Kidney capillary endothelial cell (primary cell): Measurements from ENCODE around the gene GCM1.

ENCODE experiments used
- DNase-seq: peaks from one replicate; pipeline ENCODE4 v3.0.0-alpha.2; 2018; ENCODE audit warnings: low spot score

The GCM1 gene

DNA sequence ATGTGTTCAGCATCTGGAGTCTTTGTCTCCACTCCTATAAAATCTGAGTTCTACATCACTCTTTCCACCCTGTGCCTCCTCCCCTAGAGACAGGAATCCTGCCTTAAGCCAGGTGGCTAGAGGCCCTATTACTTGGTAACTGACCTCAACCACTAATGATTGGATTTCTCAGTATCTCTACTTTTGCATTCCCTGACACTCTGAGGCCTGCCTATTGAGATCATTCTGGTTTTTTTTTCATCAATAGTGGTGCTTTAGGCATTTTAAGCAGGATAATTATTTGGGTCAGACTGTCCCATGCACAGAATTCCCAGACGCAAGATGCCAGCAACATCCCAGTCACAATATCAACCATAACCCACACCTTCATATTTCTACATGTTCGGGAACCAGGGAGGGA, 3.9 kb upstream of the GCM1 start:
- DNase-seq: no peak

DNA sequence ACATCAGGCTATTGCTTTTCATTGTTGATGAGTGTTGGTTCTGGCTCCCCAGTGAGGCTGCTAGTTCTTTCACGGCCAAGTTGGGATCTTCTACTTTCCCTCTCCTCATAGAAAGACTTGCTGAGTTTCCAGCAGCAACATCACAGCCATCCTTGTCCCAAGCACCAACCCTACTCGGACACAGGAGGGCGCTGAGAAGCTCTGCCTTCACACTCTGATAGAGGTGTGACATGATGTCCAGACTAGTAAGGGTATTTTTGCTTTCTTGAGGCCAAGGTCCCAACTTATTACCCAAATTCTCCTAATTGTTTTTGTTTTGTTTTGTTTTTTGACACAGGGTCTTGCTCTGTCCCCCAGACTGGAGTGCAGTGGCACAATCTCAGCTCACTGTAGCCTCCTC, 3.0 kb upstream of the GCM1 start:
- DNase-seq: no peak

DNA sequence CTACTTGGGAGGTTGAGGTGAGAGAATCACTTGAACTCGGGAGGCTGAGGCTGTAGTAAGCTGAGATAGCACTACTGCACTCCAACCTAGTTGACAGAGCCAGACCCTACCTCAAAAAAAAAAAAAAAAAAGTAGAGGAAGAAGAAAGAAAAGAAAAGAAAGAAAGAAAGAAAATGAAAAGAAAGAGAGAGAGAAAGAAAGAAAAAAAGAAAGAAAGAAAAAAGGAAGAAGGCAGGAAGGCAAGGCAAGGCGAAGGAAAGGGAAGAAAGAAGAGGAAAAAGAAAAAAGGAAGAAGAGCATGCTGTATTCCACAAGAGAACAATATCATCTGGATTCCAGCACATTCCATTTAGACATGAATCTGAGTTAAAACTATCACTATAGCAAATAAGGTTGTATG, 3.8 kb downstream of the GCM1 start:
- DNase-seq: no peak

GRCh38 chr6:53143710-53144109, 4.9 kb downstream of the GCM1 start:
- no peak for DNase-seq

DNA sequence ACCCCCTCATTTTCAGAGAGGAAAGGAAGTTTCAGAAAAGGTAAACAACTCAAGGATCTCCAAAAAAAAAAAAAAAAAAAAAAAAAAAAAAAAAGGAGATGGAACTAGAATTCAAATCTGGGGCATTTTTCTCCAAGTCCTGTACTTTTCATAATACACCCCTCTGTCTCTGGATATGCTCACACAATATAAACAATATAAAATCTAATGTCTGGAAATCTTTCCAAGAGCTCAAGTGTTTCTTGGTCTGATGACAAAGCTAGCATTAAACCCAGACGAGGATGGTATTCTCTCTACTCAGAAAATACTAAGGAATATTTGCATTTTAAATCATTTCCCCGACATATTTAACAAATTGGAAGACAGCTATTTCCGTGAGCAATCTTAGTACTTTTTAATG, 5.8 kb downstream of the GCM1 start:
- no peak for DNase-seq

DNA sequence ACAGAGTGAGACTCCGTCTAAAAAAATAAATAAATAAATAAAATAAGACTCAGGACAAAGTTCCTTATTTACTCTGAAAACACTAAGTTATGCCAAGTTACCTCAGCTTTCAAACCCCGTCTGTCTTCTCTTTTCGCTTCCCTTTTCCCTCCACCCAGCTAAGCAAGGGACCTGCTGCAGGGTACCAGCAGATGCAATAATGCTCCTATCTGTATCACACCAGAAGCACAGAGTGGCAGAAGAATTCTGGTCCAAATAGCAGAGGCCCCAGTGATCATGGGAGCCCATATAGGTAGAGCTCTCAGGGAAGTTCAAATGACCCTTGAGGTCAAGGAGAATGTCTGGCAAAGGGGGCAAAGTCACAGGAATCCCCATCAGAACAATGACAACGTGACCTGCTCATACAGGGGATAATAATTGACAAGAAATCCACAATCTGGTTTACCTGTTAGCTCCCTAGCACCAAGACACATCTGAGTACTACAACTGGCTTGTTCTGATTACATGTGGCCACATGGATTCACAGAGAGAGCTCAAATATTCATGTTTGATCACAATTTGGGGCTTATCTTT, 8.7 kb downstream of the GCM1 start:
- DNase-seq: no peak

GRCh38 chr6:53136000-53136609, 12.5 kb downstream of the GCM1 start:
- DNase-seq: no peak

DNA sequence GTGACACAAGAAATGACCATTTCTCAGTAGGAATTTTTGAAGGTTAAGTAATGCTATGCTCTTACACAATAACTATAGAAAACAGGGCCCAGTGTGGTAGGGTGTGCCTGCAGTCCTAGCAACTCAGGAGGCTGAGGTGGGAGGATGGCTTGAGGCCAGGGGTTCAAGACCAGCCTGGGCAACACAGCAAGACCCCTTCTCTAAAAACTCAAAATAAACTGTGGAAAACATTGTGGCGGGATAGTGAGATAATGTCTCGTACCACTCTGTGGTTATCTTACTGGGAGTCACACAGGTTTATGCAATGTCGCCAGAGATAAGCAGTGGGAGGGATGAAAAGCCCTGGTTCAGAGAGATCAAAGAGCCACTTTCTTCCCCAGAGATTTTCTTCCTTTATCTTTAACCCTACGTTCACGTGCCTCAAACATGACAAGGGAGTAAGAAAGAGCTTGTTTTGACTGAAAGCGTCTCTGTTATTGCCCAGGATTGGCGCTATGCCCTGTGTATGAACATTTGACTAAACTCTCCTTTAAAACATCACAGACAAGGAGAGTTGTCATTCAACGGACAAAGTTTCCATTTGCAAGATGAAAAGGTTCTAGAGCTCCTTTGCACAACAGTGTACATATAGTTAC, 13.9 kb downstream of the GCM1 start:
- DNase-seq: no peak

DNA sequence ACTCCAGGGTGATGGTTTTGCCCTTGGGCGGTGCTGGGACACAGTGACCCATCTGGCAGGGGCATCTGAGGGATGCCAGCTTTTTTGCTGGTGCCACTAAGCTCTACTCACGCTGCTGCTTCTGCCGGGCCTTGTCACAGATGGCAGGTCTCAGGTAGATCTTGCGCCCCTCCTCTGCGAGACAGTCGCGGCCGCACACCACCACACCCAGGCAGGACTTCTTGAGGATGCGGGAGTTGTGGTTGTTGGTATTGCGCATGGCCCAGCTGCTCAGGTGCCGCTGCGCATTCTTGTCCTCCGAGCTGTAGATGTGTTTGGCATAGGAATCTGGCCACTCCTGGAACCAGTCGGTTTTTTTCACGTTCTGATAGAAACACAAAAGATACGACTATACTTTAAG, 14.7 kb downstream of the GCM1 start:
- DNase-seq: no peak

DNA sequence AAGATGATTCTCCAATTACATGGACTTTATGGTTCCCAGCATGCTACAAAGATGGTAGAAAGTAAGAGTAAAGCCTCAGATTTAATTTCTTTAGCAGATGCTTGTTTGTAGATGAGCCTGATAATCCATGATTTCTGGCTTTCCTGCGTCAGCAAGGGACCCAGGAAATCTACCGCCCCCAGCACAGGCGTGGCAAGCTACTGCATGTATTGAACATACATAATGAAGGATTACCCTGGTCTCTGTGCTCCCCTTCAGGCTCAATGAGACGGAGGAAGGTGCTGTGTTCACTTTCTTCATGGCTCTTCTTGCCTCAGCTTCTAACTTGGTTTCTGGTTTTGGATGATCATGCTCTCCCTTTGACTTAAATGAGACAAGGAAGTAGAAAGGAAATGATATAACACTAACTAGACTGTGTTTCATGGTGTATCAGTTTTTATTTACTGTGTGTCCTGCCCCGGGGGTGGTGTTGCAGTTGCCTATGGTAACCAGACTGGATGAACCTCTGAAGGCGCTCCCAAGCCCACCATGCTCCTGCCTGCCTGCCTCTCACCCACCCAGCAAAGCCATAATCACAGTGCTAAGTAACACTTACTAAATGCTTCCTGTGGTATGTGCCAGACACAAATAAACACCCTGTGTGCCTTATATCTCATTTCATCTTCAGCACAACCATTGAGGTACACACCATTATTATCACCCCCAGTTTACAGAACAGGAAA, 17.9 kb downstream of the GCM1 start:
- DNase-seq: no peak

- no peak for DNase-seq
These were observed 19.8 kb downstream of the GCM1 start for GRCh38 chr6:53128842-53129241.

GRCh38 chr6:53125276-53125675, 23.4 kb downstream of the GCM1 start:
- DNase-seq: no peak

GRCh38 chr6:53124131-53124800, 24.4 kb downstream of the GCM1 start:
- no peak for DNase-seq

DNA sequence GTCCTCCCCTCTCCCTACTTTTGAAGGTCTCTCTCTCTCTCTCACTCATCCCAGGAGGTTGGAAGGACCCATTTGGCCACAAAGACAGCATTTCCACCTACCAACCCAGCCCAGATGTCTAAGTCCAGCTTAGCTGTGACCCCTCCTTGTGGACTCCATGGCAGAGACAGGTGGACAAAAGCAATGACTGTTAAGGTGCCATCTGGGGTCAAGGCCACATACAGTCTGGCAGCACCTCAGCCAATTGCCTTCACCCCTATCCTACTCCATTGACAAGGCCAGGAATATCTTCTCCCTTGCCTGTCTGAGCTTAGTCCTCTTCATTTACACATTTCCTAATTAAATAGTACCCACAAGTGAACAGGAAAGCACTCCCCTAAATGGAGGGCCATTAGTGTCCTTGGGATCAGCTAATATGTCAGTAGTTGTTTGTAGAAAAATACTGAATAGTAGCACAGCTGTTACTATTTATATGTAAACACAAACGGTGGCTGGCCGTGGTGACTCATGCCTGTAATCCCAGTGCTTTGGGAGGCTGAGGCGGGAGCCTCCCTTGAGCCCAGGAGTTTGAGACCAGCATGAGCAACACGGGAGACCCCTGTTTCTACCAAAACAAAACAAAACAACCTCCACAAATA, 28.8 kb downstream of the GCM1 start:
- DNase-seq: no peak

- no peak for DNase-seq
These were observed 29.3 kb downstream of the GCM1 start for GRCh38 chr6:53119349-53119748.

DNA sequence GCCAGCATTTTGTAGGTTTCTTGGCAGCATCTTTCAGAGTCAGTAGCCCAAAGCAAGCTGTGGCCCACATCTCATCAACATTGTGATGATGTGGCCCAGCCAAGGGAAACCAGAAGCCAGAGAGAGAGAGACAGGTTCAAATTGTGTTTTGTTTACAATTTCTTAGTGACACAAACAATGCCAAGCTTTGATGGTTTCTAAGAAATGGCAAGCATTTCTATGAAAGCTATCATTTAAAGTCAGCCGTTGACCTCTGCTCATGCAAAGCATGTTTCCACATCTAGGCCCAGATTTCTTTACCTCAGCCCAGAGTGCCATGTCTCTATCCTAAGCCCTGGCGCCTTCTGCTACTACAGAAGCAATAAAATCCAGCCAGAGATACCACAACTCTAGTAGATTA, 32.9 kb downstream of the GCM1 start:
- DNase-seq: no peak

GRCh38 chr6:53115113-53115512, 33.5 kb downstream of the GCM1 start:
- no peak for DNase-seq

DNA sequence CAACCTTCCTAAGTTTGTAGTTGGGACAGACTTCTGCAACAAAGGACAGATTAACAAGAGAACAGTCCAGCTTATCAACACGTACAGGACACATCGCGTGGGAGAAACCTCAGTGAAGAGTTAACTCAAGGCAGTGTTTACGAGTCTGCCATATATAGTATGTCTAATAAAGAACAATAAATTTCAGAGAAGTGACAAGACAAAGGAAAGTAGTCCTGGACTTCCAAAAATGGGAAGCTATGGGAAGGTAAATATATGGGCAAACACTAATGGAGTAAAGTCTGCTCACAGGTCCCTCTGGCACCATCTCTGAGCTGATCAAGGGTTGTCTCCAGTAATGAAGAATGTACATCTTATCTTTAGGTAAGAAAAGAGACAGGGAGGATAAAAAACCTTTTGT, 34.9 kb downstream of the GCM1 start:
- DNase-seq: no peak

DNA sequence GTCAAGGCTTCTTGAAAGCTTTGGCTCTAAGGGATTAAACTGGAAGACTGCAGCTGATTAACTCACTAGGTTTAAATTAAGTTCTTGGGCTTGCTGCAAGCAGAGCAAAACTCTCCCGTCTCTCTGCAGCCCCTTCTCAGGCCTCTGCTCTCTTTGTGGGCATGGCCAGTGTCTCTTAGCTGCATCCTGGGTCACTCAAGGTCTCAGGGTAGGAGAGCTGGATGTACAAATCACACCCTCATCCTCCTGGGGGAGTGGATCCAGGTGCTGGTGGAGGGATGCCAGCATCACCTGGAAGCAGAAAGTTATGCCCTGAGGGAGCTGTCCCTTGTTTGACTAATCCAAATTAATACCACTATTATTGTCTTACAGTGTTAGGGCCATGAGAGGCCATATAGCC, 35.8 kb downstream of the GCM1 start:
- DNase-seq: no peak

DNA sequence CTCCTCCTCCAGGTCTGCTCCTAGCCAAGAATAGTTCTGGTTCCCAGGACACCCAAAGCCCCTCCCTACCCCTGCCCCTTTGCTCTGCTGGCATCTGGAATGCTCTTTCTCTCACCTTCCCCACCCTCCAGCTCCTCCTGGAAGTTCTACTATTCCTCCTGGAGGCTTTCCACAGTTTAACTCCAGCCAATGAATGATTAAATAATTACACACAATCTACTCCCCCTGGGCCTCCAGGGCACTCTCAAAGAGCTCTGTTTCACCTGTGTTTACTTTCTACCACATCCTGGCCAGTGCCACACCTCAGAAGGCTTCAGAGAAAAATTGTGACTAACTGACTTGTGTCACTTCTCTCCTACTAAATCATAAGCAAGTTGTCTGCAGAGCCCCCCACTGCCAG, 36.2 kb downstream of the GCM1 start:
- no peak for DNase-seq

- no peak for DNase-seq
These were observed 36.8 kb downstream of the GCM1 start for GRCh38 chr6:53111865-53112264.

GRCh38 chr6:53109612-53110011, 39.0 kb downstream of the GCM1 start:
- no peak for DNase-seq
